Neuronal stem cell (in vitro differentiated cells): ENCODE data around the gene ZFAND3.

Experiments
- DNase-seq: peaks from one replicate; pipeline ENCODE4 v3.0.0-alpha.2; 2013; ENCODE audit warnings: low spot score
- H2AFZ ChIP-seq: one replicate; pipeline ENCODE4 v1.6.1; 2013; ENCODE audit warnings: mild to moderate bottlenecking, low read length, inconsistent platforms
- H2AK5ac ChIP-seq: 2 replicates; pipeline ENCODE4 v1.6.1; 2013; ENCODE audit warnings: low read depth, mild to moderate bottlenecking, inconsistent platforms, low read length, moderate library complexity, mixed read lengths
- H2BK120ac ChIP-seq: 2 replicates; pipeline ENCODE4 v1.6.1; 2013; ENCODE audit warnings: low read depth, mild to moderate bottlenecking, inconsistent platforms, low read length, moderate library complexity, mixed read lengths
- H2BK12ac ChIP-seq: one replicate; pipeline ENCODE4 v1.6.1; 2013; ENCODE audit warnings: low read length, inconsistent platforms
- H2BK15ac ChIP-seq: 2 replicates; pipeline ENCODE4 v1.6.1; 2013; ENCODE audit warnings: mild to moderate bottlenecking, low read length, inconsistent platforms, mixed read lengths
- H2BK5ac ChIP-seq: one replicate; pipeline ENCODE4 v1.6.1; 2013; ENCODE audit warnings: inconsistent platforms, mild to moderate bottlenecking, low read length, moderate library complexity
- H3K14ac ChIP-seq: one replicate; pipeline ENCODE4 v1.6.1; 2013; ENCODE audit warnings: low read length, inconsistent platforms
- H3K18ac ChIP-seq: 2 replicates; pipeline ENCODE4 v1.6.1; 2013; ENCODE audit warnings: low read length, inconsistent platforms
- H3K23ac ChIP-seq: 2 replicates; pipeline ENCODE4 v1.6.1; 2013; ENCODE audit warnings: low read depth, mild to moderate bottlenecking, mixed read lengths, low read length, inconsistent platforms; ENCODE audit not compliant: poor library complexity
- H3K27ac ChIP-seq: replicated peaks from 3 replicates; pipeline ENCODE4 v1.5.1; 2013; ENCODE audit warnings: low read length, inconsistent platforms
- H3K27me3 ChIP-seq, 3 experiments: 2 replicates each; pipeline ENCODE4 v1.6.1; 2013; ENCODE audit warnings: low read length in 3 of 3, mild to moderate bottlenecking in 2 of 3, inconsistent platforms in 1 of 3, low read depth in 1 of 3, mixed read lengths in 1 of 3, moderate library complexity in 1 of 3; ENCODE audit not compliant: control insufficient read depth in 3 of 3, insufficient read depth in 3 of 3
- H3K36me3 ChIP-seq, 2 donors: replicated peaks in 1 of 2; 2 replicates each; pipeline ENCODE4 v1.6.1; 2013; ENCODE audit warnings: low read length in 2 of 2; ENCODE audit not compliant: control insufficient read depth in 2 of 2, insufficient read depth in 2 of 2
- H3K4ac ChIP-seq: 2 replicates; pipeline ENCODE4 v1.6.1; 2013; ENCODE audit warnings: inconsistent platforms, mild to moderate bottlenecking, low read length, moderate library complexity
- H3K4me1 ChIP-seq, 2 donors: 1 replicate in 1 of 2; 2 replicates in 1 of 2; pipeline ENCODE4 v1.6.1; 2013; ENCODE audit warnings: low read length in 2 of 2, low read depth in 1 of 2; ENCODE audit not compliant: control insufficient read depth in 2 of 2, insufficient read depth in 1 of 2
- H3K4me2 ChIP-seq: one replicate; pipeline ENCODE4 v1.6.1; 2013; ENCODE audit warnings: mild to moderate bottlenecking, low read length, inconsistent platforms; ENCODE audit not compliant: insufficient read depth, poor library complexity, severe bottlenecking
- H3K4me3 ChIP-seq, 2 donors: 2 replicates each; pipeline ENCODE4 v1.5.1; 2013; ENCODE audit warnings: low read length in 2 of 2, mild to moderate bottlenecking in 2 of 2, inconsistent platforms in 1 of 2, moderate library complexity in 1 of 2
- H3K79me1 ChIP-seq: one replicate; pipeline ENCODE4 v1.6.1; 2013; ENCODE audit warnings: low read depth, mild to moderate bottlenecking, inconsistent platforms, low read length, moderate library complexity
- H3K9ac ChIP-seq: one replicate; pipeline ENCODE4 v1.6.1; 2013; ENCODE audit warnings: mild to moderate bottlenecking, low read depth, low read length, inconsistent platforms; ENCODE audit not compliant: poor library complexity
- H3K9me3 ChIP-seq, 2 donors: replicated peaks in 1 of 2; 2 replicates each; pipeline versions ENCODE3 to v1.6.1; 2013; ENCODE audit warnings: low read length in 2 of 2, mild to moderate bottlenecking in 2 of 2, inconsistent platforms in 1 of 2, low read depth in 1 of 2, mixed read lengths in 1 of 2, moderate library complexity in 1 of 2; ENCODE audit not compliant: control insufficient read depth in 2 of 2, insufficient read depth in 1 of 2
- H4K8ac ChIP-seq: one replicate; pipeline ENCODE4 v1.6.1; 2013; ENCODE audit warnings: low read depth, mild to moderate bottlenecking, inconsistent platforms, low read length, moderate library complexity
- H4K91ac ChIP-seq: one replicate; pipeline ENCODE4 v1.6.1; 2013; ENCODE audit warnings: low read length, low read depth, mild to moderate bottlenecking, inconsistent platforms; ENCODE audit not compliant: poor library complexity
- WGBS, 2 donors: extraction: QIAGEN DNeasy Blood & Tissue Kit; methylation state at CpG; one replicate each; pipeline ENCODE4 v1.1.7; 2013; ENCODE audit warnings: missing lambda C conversion rate in 2 of 2, mixed read lengths in 1 of 2; ENCODE audit not compliant: insufficient read length in 2 of 2, insufficient replicate concordance in 1 of 2; ENCODE audit errors: extremely low coverage in 2 of 2; 5-methylcytosine and 5-hydroxymethylcytosine counted together

ZFAND3 gene

DNA sequence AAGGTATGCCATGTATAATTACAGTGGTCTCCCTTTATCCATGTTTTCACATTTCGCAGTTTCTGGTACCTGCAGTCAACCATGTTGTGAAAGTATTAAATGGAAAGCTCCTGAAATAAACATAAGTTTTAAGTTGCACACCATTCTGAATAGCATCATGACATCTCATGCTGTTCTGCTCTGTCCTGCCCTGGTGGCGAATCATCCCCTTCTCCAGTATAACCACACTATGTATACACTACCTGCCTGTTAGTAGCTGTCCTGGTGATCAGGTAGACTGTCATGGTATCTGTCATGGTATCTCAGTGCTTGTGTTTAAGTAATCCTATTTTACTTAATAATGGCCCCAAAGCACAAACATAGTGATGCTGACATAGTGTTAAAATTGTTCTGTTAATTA, 97.1 kb downstream of the ZFAND3 start:
- Histone ChIP-seq H2BK12ac (no peak overlapping the region), H2AFZ (no peak overlapping the region), H3K27me3 (no peaks in the 10 kb centered on the region), H3K14ac (no peak overlapping the region), H3K36me3 (peaks cover 0 to 4% of the 10 kb centered on the region in 2 donors), H4K91ac (no peak overlapping the region), H2BK15ac (no peak overlapping the region), H3K9ac (no peak overlapping the region), H3K4me3 (no peak overlapping the region), H2AK5ac (no peak overlapping the region), H3K4me2 (no peak overlapping the region), H2BK120ac (no peak overlapping the region), H3K4ac (no peak overlapping the region), H3K23ac (no peak overlapping the region), H2BK5ac (no peak overlapping the region), H3K4me1 (peaks cover 3 to 5% of the 10 kb centered on the region in 2 donors), H3K27ac (no peak overlapping the region), H4K8ac (no peak overlapping the region), H3K79me1 (no peaks in the 10 kb centered on the region), H3K18ac (no peak overlapping the region), H3K9me3 (no peaks in the 10 kb centered on the region)
- WGBS, 2 donors, result no CpG with 5 or more reads among the region's 2 CpGs
- no peak for DNase-seq

DNA sequence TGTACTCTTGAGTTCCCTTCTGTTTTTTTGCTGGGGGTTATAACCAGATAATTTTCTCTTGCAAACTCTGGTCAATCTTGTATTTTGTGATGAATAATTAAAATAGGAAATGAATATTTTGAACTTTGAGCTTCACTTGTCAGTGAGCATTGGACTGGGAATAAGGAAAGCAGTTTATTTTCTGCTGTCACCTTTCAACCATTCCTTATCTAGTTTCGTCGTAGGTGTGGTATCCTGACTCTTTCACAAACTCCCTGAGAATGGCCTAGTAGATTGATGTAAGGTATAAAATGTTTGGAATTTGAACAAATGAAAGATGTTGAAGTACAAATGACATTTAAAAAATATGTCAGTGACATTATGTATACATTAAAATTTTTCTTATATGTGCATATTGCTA, 98.0 kb downstream of the ZFAND3 start:
- Histone ChIP-seq H2AFZ (no peak overlapping the region), H2BK5ac (no peak overlapping the region), H3K14ac (no peak overlapping the region), H3K4me1 (peaks cover 3 to 5% of the 10 kb centered on the region in 2 donors), H2AK5ac (no peak overlapping the region), H2BK12ac (no peak overlapping the region), H3K36me3 (peaks cover 0 to 4% of the 10 kb centered on the region in 2 donors), H3K9ac (no peak overlapping the region), H3K79me1 (no peaks in the 10 kb centered on the region), H3K18ac (no peak overlapping the region), H3K4me2 (no peak overlapping the region), H3K4me3 (no peak overlapping the region), H3K4ac (no peak overlapping the region), H4K91ac (no peak overlapping the region), H3K23ac (no peak overlapping the region), H3K27me3 (no peaks in the 10 kb centered on the region), H3K27ac (no peak overlapping the region), H4K8ac (no peak overlapping the region), H2BK15ac (no peak overlapping the region), H3K9me3 (no peaks in the 10 kb centered on the region), H2BK120ac (no peak overlapping the region)
- no CpG with 5 or more reads among the region's 2 CpGs for WGBS, 2 donors
- no peak for DNase-seq

DNA sequence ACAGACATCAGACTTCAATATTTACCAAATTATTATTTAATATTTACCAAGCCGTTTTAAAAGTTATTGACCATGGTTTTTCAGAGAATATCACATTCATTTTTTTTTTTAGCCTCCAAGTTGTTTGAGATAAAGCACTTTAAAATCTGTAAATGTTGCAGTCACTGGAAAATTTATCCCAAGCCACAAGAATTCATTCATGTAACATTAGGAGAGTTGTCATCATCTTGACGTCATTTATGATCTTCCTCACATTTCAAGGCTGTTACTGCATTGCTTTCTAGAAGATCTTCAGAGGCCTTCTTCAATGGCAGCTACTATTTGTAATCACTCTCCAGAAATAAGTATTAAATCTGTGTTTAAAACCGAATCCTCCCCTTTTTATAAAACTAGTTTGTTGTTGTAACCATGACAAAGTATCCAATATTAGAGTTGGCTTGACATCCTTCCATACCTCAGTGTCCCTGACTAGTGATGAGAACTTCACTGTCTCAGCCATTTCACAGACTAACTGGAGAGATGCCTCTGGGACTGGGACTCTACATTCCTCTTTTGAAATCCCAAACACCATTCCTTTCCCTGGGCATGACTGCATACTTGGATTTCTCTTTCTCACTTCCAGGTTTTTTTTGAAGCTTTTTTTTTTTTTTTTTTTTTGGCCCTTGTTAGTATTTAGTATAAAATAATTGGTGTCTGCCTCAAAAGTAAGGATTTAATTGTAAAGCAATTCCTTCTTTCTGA, 100.1 kb downstream of the ZFAND3 start:
- no peak overlapping the region for H4K8ac ChIP-seq
- H3K36me3 ChIP-seq, result peaks cover 0 to 4% of the 10 kb centered on the region in 2 donors
- H3K18ac ChIP-seq, result no peak overlapping the region
- H3K23ac ChIP-seq, result no peak overlapping the region
- no peak overlapping the region for H3K4ac ChIP-seq
- H2BK120ac ChIP-seq, result no peak overlapping the region
- no CpG with 5 or more reads among the region's 3 CpGs for WGBS, 2 donors
- no peak overlapping the region for H3K14ac ChIP-seq
- H2BK12ac ChIP-seq, result no peak overlapping the region
- no peaks in the 10 kb centered on the region for H3K9me3 ChIP-seq
- H3K4me2 ChIP-seq, result no peak overlapping the region
- no peak overlapping the region for H2AFZ ChIP-seq
- H4K91ac ChIP-seq, result no peak overlapping the region
- H3K27me3 ChIP-seq, result no peaks in the 10 kb centered on the region
- no peak overlapping the region for H3K4me3 ChIP-seq
- H2BK5ac ChIP-seq, result no peak overlapping the region
- peaks cover 3 to 5% of the 10 kb centered on the region in 2 donors for H3K4me1 ChIP-seq
- H3K79me1 ChIP-seq, result no peaks in the 10 kb centered on the region
- H3K27ac ChIP-seq, result no peak overlapping the region
- H3K9ac ChIP-seq, result no peak overlapping the region
- DNase-seq, result no peak
- H2AK5ac ChIP-seq, result no peak overlapping the region
- no peak overlapping the region for H2BK15ac ChIP-seq

DNA sequence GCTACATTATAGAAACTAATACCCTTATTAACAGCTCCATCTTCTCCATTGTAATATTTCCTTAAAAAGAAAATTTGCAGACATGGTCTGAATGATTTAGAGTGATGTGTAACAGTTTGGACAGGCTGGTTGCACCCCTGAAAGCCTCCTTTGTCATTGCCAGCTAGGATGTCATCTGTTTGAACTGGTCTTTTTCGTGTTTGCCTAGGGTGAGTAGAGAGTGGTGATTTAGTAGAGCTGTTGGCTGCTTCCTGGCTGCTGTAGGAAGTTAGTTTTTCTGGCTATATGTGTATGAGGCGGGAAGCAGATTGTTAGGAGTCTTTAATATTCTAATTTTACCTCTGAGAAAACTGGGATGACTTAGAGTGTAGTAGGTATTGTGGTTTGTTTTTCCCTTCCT, 101.1 kb downstream of the ZFAND3 start:
- Histone ChIP-seq H3K4ac (no peak overlapping the region), H2BK15ac (no peak overlapping the region), H3K4me3 (no peak overlapping the region), H3K4me2 (no peak overlapping the region), H3K14ac (no peak overlapping the region), H2AFZ (no peak overlapping the region), H3K27ac (no peak overlapping the region), H3K36me3 (no peaks in the 10 kb centered on the region), H3K79me1 (no peaks in the 10 kb centered on the region), H2BK12ac (no peak overlapping the region), H2BK5ac (no peak overlapping the region), H3K4me1 (peaks cover 3 to 5% of the 10 kb centered on the region in 2 donors), H4K91ac (no peak overlapping the region), H2AK5ac (no peak overlapping the region), H4K8ac (no peak overlapping the region), H3K27me3 (no peaks in the 10 kb centered on the region), H2BK120ac (no peak overlapping the region), H3K9ac (no peak overlapping the region), H3K9me3 (no peaks in the 10 kb centered on the region), H3K18ac (no peak overlapping the region), H3K23ac (no peak overlapping the region)
- no peak for DNase-seq
- WGBS, 2 donors, result no CpG with 5 or more reads among the region's 2 CpGs
